PFSK-1 (cell line): Measurements from ENCODE around the gene PTPRN.

ENCODE experiments used
- SIN3A ChIP-seq: IDR thresholded peaks from 2 replicates; pipeline ENCODE4 v1.6.1; 2012; ENCODE audit warnings: mild to moderate bottlenecking, low read length, moderate library complexity, borderline replicate concordance; ENCODE audit not compliant: insufficient read depth
- TAF1 ChIP-seq: IDR thresholded peaks from 2 replicates; pipeline ENCODE4 v1.6.1; 2012; ENCODE audit warnings: low read length, control low read depth, borderline replicate concordance; ENCODE audit not compliant: insufficient read depth
- TF ChIP-seq, protein P1 (sequence below), 2 experiments: IDR thresholded peaks; 2 replicates each; pipeline versions ENCODE4 v1.6.1 to v1.8.0; 2011 to 2012; ENCODE audit warnings: low read depth in 2 of 2, low read length in 2 of 2, control low read depth in 1 of 2, inconsistent platforms in 1 of 2, mild to moderate bottlenecking in 1 of 2, moderate library complexity in 1 of 2; ENCODE audit not compliant: insufficient read depth in 1 of 2

DNA sequence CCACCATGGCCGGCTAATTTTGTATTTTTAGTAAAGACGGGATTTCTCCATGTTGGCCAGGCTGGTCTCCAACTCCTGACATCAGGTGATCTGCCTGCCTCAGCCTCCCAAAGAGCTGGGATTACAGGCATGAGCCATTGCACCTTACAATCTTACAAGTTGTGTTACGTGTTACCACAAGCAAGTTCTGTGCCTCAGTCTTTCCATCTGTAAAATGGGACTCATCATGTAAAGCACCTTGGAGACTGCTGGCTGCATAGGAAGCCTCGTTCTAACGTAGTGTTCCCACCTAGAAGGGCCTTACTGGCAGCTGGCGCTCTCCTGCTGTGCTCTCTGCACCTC, 20.0 kb downstream of the PTPRN start:
- TF ChIP-seq, protein P1, sequence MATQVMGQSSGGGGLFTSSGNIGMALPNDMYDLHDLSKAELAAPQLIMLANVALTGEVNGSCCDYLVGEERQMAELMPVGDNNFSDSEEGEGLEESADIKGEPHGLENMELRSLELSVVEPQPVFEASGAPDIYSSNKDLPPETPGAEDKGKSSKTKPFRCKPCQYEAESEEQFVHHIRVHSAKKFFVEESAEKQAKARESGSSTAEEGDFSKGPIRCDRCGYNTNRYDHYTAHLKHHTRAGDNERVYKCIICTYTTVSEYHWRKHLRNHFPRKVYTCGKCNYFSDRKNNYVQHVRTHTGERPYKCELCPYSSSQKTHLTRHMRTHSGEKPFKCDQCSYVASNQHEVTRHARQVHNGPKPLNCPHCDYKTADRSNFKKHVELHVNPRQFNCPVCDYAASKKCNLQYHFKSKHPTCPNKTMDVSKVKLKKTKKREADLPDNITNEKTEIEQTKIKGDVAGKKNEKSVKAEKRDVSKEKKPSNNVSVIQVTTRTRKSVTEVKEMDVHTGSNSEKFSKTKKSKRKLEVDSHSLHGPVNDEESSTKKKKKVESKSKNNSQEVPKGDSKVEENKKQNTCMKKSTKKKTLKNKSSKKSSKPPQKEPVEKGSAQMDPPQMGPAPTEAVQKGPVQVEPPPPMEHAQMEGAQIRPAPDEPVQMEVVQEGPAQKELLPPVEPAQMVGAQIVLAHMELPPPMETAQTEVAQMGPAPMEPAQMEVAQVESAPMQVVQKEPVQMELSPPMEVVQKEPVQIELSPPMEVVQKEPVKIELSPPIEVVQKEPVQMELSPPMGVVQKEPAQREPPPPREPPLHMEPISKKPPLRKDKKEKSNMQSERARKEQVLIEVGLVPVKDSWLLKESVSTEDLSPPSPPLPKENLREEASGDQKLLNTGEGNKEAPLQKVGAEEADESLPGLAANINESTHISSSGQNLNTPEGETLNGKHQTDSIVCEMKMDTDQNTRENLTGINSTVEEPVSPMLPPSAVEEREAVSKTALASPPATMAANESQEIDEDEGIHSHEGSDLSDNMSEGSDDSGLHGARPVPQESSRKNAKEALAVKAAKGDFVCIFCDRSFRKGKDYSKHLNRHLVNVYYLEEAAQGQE (IDR thresholded peaks at IDR 0.05; ENCODE audit: insufficient read depth in 1 of 2, low read depth in 2 of 2, low read length in 2 of 2): no peak
- no peak for TF ChIP-seq SIN3A
- no peak for TF ChIP-seq TAF1
